Measurements from ENCODE around the gene PXDN. TPM values are rescaled to one million over a fixed set of nuclear protein-coding genes. Genes with fewer than 3 reads are reported as not detected.

Gene PXDN
- total RNA-seq, 4 donors from 2014 or later: 0.72 to 10.9 (median 5.9) TPM

GRCh38 chr2:1723397-1724042 lies 20.8 kb downstream of the PXDN start:
- H3K4me1 ChIP-seq: peaks cover 3 to 31% (median 9%) of the 10 kb centered on the region in 3 donors
- TF ChIP-seq POLR2A (IDR thresholded peaks at IDR 0.05) (no peak), CTCF (IDR thresholded peaks at IDR 0.05) (no peak)
- no peak overlapping the region for H3K4me3 ChIP-seq
- H3K9me3 ChIP-seq: no peaks in the 10 kb centered on the region
- H3K27me3 ChIP-seq: peaks cover 0 to 11% (median 0%) of the 10 kb centered on the region in 4 donors
- intact Hi-C loops (cut with DNase I): no loop called here
- H3K27ac ChIP-seq: no peak overlapping the region
- no peaks in the 10 kb centered on the region for H3K36me3 ChIP-seq
- no peak for DNase-seq
- WGBS, 2 donors: 53 to 55% methylated on average over 4 of the region's 4 CpGs

GRCh38 chr2:1722692-1723091 lies 21.6 kb downstream of the PXDN start:
- Histone ChIP-seq H3K27me3 (peaks cover 0 to 14% (median 0%) of the 10 kb centered on the region in 4 donors), H3K36me3 (no peaks in the 10 kb centered on the region), H3K27ac (peak overlapping the region in 1 of 4 donors; percentile 64), H3K4me3 (no peak overlapping the region), H3K4me1 (peaks cover 3 to 34% (median 9%) of the 10 kb centered on the region in 3 donors), H3K9me3 (no peaks in the 10 kb centered on the region)
- TF ChIP-seq CTCF (IDR thresholded peaks at IDR 0.05): no peak
- WGBS, 2 donors: 86 to 95% methylated on average over 3 of the region's 3 CpGs
- intact Hi-C loops (cut with DNase I): no loop called here
- DNase-seq: no peak

GRCh38 chr2:1721706-1722646 lies 22.3 kb downstream of the PXDN start:
- H3K4me1 ChIP-seq: peaks cover 3 to 41% (median 9%) of the 10 kb centered on the region in 3 donors
- peak overlapping the region; percentile 59 to 88 (median 77) for H3K27ac ChIP-seq
- H3K27me3 ChIP-seq: peaks cover 0 to 14% (median 0%) of the 10 kb centered on the region in 4 donors
- DNase-seq: no peak
- intact Hi-C loops (cut with DNase I): no loop called here
- peak overlapping the region in 1 of 4 donors; percentile 34 for H3K4me3 ChIP-seq
- no peak for TF ChIP-seq CTCF (IDR thresholded peaks at IDR 0.05)
- no peak for TF ChIP-seq POLR2A (IDR thresholded peaks at IDR 0.05)
- H3K9me3 ChIP-seq: no peaks in the 10 kb centered on the region
- no peaks in the 10 kb centered on the region for H3K36me3 ChIP-seq
- 33 to 44% methylated on average over 14 to 15 of the region's 16 CpGs for WGBS, 2 donors

GRCh38 chr2:1718339-1719220 lies 25.7 kb downstream of the PXDN start:
- H3K27me3 ChIP-seq: peaks cover 0 to 18% (median 0%) of the 10 kb centered on the region in 4 donors
- H3K36me3 ChIP-seq: no peaks in the 10 kb centered on the region
- TF ChIP-seq POLR2A (IDR thresholded peaks at IDR 0.05): no peak
- no peak for TF ChIP-seq CTCF (IDR thresholded peaks at IDR 0.05)
- H3K4me3 ChIP-seq: no peak overlapping the region
- peak overlapping the region in 1 of 4 donors; percentile 58 for H3K27ac ChIP-seq
- no peak for DNase-seq
- peaks cover 3 to 74% (median 30%) of the 10 kb centered on the region in 3 donors for H3K4me1 ChIP-seq
- intact Hi-C loops (cut with DNase I): no loop called here
- WGBS, 2 donors: 93 to 98% methylated on average over 7 to 9 of the region's 23 CpGs
- H3K9me3 ChIP-seq: no peaks in the 10 kb centered on the region

Data from esophagus squamous epithelium (tissue), 5 donors.